ENCODE measurements around the gene MTFR1L. TPM values are rescaled to one million over a fixed set of nuclear protein-coding genes. Genes with fewer than 3 reads are reported as not detected.

The MTFR1L gene
- total and polyA plus RNA-seq, 9 of the 15 experiments (the other 6 are each of a cell fraction or from before 2014, with no cell fraction given): 41.4 to 98.5 (median 53.7) TPM

DNA sequence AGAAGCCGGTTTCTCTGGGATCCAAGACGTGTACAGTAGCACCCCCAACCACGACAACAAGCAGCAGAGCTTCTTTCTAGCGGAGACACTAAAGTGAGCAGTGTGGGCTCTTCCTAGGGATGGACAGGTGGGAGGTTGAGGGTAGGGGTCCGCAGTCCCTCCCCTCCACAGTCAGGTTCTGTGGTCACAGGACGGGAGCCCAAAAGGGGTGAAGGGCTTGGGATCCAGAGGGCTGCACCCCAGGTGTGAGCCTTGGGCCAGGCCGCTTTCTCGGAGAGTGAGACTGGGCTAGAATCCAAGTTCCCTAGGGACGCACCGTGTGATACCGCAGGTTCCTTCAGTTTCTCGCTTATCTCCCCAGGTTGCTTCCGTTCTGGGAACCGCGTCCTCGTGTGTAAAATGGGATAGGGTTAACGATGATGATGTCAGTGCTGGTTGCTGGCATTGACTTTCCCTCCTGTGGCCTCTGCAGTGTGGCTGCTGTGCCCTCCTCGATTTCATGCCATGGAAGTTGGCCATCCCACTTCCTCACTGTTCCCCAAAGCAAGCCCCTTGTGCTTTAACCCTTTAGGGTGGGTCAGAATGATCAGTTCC, 37.0 kb upstream of the MTFR1L start (continued):
- peak; percentile 53; the same call in 1 of the 2 replicates for TF ChIP-seq ZBTB7A (IDR thresholded peaks at IDR 0.05; ENCODE audit: borderline replicate concordance, control insufficient read depth, low read depth, low read length)
- peak; percentile 76 for TF ChIP-seq STAT5A (IDR thresholded peaks at IDR 0.05; ENCODE audit: borderline replicate concordance, low read length)
- TF ChIP-seq TEAD4 (IDR thresholded peaks at IDR 0.05; ENCODE audit: low read length): peak; percentile 90
- no peak for TF ChIP-seq TEAD4 (CRISPR knock-in tag; IDR thresholded peaks at IDR 0.05; ENCODE audit: borderline replicate concordance)
- TF ChIP-seq ZNF583 (CRISPR knock-in tag; IDR thresholded peaks at IDR 0.05): no peak; the same call in 1 of the 2 replicates
- TF ChIP-seq ZNF212 (CRISPR knock-in tag; IDR thresholded peaks at IDR 0.05): no peak
- TF ChIP-seq ATF7 (IDR thresholded peaks at IDR 0.05): peak; percentile 95
- TF ChIP-seq, protein P1, sequence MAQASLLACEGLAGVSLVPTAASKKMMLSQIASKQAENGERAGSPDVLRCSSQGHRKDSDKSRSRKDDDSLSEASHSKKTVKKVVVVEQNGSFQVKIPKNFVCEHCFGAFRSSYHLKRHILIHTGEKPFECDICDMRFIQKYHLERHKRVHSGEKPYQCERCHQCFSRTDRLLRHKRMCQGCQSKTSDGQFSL (CRISPR knock-in tag; IDR thresholded peaks at IDR 0.05): peak; percentile 75
- TF ChIP-seq, protein P1 (tag; IDR thresholded peaks at IDR 0.05): no peak
- TF ChIP-seq, protein P2, sequence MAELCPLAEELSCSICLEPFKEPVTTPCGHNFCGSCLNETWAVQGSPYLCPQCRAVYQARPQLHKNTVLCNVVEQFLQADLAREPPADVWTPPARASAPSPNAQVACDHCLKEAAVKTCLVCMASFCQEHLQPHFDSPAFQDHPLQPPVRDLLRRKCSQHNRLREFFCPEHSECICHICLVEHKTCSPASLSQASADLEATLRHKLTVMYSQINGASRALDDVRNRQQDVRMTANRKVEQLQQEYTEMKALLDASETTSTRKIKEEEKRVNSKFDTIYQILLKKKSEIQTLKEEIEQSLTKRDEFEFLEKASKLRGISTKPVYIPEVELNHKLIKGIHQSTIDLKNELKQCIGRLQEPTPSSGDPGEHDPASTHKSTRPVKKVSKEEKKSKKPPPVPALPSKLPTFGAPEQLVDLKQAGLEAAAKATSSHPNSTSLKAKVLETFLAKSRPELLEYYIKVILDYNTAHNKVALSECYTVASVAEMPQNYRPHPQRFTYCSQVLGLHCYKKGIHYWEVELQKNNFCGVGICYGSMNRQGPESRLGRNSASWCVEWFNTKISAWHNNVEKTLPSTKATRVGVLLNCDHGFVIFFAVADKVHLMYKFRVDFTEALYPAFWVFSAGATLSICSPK (IDR thresholded peaks at IDR 0.05; ENCODE audit: borderline replicate concordance): no peak
- no peak for TF ChIP-seq NCOA6 (IDR thresholded peaks at IDR 0.05)
- TF ChIP-seq, protein P3, sequence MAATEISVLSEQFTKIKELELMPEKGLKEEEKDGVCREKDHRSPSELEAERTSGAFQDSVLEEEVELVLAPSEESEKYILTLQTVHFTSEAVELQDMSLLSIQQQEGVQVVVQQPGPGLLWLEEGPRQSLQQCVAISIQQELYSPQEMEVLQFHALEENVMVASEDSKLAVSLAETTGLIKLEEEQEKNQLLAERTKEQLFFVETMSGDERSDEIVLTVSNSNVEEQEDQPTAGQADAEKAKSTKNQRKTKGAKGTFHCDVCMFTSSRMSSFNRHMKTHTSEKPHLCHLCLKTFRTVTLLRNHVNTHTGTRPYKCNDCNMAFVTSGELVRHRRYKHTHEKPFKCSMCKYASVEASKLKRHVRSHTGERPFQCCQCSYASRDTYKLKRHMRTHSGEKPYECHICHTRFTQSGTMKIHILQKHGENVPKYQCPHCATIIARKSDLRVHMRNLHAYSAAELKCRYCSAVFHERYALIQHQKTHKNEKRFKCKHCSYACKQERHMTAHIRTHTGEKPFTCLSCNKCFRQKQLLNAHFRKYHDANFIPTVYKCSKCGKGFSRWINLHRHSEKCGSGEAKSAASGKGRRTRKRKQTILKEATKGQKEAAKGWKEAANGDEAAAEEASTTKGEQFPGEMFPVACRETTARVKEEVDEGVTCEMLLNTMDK (IDR thresholded peaks at IDR 0.05; ENCODE audit: borderline replicate concordance, insufficient read depth, low read depth, low read length, poor library complexity, severe bottlenecking): no peak
- TF ChIP-seq, protein P4, sequence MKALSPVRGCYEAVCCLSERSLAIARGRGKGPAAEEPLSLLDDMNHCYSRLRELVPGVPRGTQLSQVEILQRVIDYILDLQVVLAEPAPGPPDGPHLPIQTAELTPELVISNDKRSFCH (CRISPR knock-in tag; IDR thresholded peaks at IDR 0.05): no peak
- TF ChIP-seq, protein P4 (tag; IDR thresholded peaks at IDR 0.05): peak; percentile 69
- peak; percentile 72 for TF ChIP-seq MEF2D (tag; conservative IDR thresholded peaks at IDR 0.05; ENCODE audit: low read depth)
- TF ChIP-seq TAL1 (IDR thresholded peaks at IDR 0.05): peak; percentile 77
- TF ChIP-seq, protein P5, sequence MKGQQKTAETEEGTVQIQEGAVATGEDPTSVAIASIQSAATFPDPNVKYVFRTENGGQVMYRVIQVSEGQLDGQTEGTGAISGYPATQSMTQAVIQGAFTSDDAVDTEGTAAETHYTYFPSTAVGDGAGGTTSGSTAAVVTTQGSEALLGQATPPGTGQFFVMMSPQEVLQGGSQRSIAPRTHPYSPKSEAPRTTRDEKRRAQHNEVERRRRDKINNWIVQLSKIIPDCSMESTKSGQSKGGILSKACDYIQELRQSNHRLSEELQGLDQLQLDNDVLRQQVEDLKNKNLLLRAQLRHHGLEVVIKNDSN (CRISPR knock-in tag; IDR thresholded peaks at IDR 0.05): peak; percentile 49
- TF ChIP-seq PTTG1 (tag; IDR thresholded peaks at IDR 0.05; ENCODE audit: low read depth): no peak
- peak; percentile 8; the same call in 1 of the 2 replicates for TF ChIP-seq NFIX (CRISPR knock-in tag; IDR thresholded peaks at IDR 0.05; ENCODE audit: low read depth)
- TF ChIP-seq NFE2L1 (tag; IDR thresholded peaks at IDR 0.05; ENCODE audit: borderline replicate concordance, low read depth): no peak
- TF ChIP-seq FOSL1 (tag; conservative IDR thresholded peaks at IDR 0.05): 0 out of 2 replicates have a peak, but pooled peaks have one; percentile 40
